NB4 (cell line): ENCODE data around the gene SLC43A2.

Experiments
- DNase-seq: peaks from one replicate; pipeline ENCODE4 v3.0.0; 2010; ENCODE audit warnings: low read depth
- H3K4me3 ChIP-seq: one replicate; pipeline ENCODE4 v1.5.1; 2011; ENCODE audit warnings: mild to moderate bottlenecking, low read depth, low read length, moderate library complexity
- CTCF ChIP-seq: IDR thresholded peaks from one replicate; pipeline ENCODE4 v1.5.1; 2012; ENCODE audit warnings: low read depth, low read length
- MYC ChIP-seq: IDR thresholded peaks from 2 replicates; pipeline ENCODE4 v1.6.1; 2011; ENCODE audit warnings: low read depth, low read length
- POLR2A ChIP-seq: IDR thresholded peaks from 2 replicates; pipeline ENCODE4 v1.6.1; 2011; ENCODE audit warnings: mild to moderate bottlenecking; ENCODE audit not compliant: insufficient read length; ENCODE audit errors: extremely low read depth
- TF ChIP-seq, protein P1 (sequence below): IDR thresholded peaks from 2 replicates; pipeline ENCODE4 v1.6.1; 2011; ENCODE audit warnings: low read depth, low read length

The SLC43A2 gene

DNA sequence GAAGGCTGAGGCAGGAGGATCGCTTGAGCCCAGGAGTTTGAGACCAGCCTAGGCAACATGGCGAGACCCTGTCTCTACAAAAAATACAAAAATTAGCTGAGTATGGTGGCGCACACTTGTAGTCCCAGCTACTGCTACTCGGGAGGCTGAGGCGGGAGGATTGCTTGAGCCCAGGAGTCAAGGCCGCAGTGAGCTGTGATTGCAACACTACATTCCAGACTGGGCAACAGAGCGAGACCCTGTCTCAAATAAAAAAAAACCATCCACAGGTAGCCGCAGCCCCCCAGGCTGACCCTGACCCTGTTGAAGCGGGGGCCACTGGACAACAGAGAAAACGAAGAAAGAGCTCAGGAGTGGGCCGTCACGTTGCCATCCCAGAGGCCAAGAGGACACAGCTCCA, 4.0 kb downstream of the SLC43A2 start:
- no peak for DNase-seq
- TF ChIP-seq, protein P1, sequence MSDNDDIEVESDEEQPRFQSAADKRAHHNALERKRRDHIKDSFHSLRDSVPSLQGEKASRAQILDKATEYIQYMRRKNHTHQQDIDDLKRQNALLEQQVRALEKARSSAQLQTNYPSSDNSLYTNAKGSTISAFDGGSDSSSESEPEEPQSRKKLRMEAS: no peak

GRCh38 chr17:1623057-1623630, 5.5 kb downstream of the SLC43A2 start:
- H3K4me3 ChIP-seq: no peak overlapping the region
- no peak for TF ChIP-seq CTCF
- TF ChIP-seq MYC: no peak
- TF ChIP-seq, protein P1: no peak
- no peak for TF ChIP-seq POLR2A
- no peak for DNase-seq

More for the DNA sequence above, 4.0 kb downstream of the SLC43A2 start:
- H3K4me3 ChIP-seq: no peak overlapping the region

DNA sequence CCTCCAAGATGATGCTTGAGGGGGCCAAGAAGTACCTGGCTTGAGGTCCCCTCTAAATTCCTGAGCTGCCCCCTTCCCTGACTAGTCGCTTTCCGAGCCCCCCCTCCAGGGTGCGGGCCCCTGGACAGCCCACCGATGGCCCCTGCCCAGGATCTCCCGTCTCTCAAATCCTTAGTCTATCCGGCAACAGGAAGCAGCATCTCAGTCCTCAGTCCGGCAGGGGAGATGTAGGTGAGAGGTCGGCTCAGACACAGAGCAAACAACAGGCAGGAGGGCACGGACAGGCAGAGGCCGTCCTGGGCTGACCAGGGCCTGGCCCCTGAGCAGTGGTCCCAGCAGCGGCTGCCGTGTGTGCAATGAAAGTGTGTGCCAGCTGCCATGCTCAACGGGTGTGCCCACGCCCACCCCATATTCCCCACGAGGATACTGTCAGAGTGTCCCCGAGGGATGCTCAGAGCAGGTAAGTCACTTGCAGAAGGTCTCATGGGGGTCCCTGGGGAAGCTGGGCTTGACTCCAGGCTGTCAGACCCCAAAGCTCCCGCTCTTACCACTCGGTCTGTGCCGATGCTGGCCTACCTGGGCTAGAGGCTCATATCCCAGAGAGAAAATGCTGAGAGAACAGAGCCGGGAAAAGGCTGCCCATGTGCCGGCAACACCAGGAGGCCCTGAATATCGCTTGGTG, 7.2 kb downstream of the SLC43A2 start:
- no peak overlapping the region for H3K4me3 ChIP-seq
- TF ChIP-seq, protein P1: no peak
- TF ChIP-seq CTCF (no peak), POLR2A (no peak), MYC (no peak)

GRCh38 chr17:1620486-1620885, 8.1 kb downstream of the SLC43A2 start:
- no peak for DNase-seq
- no peak for TF ChIP-seq CTCF
- TF ChIP-seq POLR2A: no peak
- TF ChIP-seq MYC: no peak
- H3K4me3 ChIP-seq: no peak overlapping the region

More for the DNA sequence above, 7.2 kb downstream of the SLC43A2 start:
- no peak for DNase-seq

GRCh38 chr17:1617620-1618174, 10.9 kb downstream of the SLC43A2 start:
- TF ChIP-seq MYC (no peak), POLR2A (no peak), CTCF (no peak)
- TF ChIP-seq, protein P1: no peak
- DNase-seq: no peak
- H3K4me3 ChIP-seq: no peak overlapping the region

GRCh38 chr17:1616101-1616500, 12.5 kb downstream of the SLC43A2 start:
- no peak for DNase-seq
- no peak overlapping the region for H3K4me3 ChIP-seq
- TF ChIP-seq POLR2A (no peak), CTCF (no peak), MYC (no peak)
- TF ChIP-seq, protein P1: no peak
